Uterus (tissue), 4 donors: ENCODE results near the gene CWC27. TPM values are rescaled to one million over a fixed set of nuclear protein-coding genes. Genes with fewer than 3 reads are reported as not detected.

Source experiments
- DNase-seq, 2 donors: peaks; one replicate each; pipeline ENCODE4 v3.0.0-alpha.2; 2019 to 2020
- H3K27ac ChIP-seq, 2 donors: fragments of 200-600 bp; sonication (generic); 1 replicate in 1 of 2; 2 replicates in 1 of 2; pipeline ENCODE4 v1.5.1; 2016 to 2018
- H3K27me3 ChIP-seq, 2 donors: fragments of 200-600 bp; sonication (generic); one replicate each; pipeline ENCODE4 v1.5.1; 2018 to 2019; ENCODE audit warnings: control low read depth in 1 of 2
- H3K36me3 ChIP-seq, 2 donors: fragments of 200-600 bp; sonication (generic); one replicate each; pipeline ENCODE4 v1.5.1; 2019; ENCODE audit warnings: control low read depth in 1 of 2
- H3K4me1 ChIP-seq, 2 donors: fragments of 200-600 bp; sonication (generic); one replicate each; pipeline ENCODE4 v1.5.1; 2018 to 2019; ENCODE audit warnings: control low read depth in 1 of 2
- H3K4me3 ChIP-seq, 2 donors: fragments of 200-600 bp; sonication (generic); 1 replicate in 1 of 2; 2 replicates in 1 of 2; pipeline ENCODE4 v1.5.1; 2018 to 2019; ENCODE audit warnings: mild to moderate bottlenecking in 1 of 2
- H3K9me3 ChIP-seq, 2 donors: fragments of 200-600 bp; sonication (generic); one replicate each; pipeline ENCODE4 v1.5.1; 2019; ENCODE audit warnings: control low read depth in 1 of 2
- POLR2A ChIP-seq, 2 donors: fragments of 450-650 bp; IDR thresholded peaks; one replicate each; pipeline ENCODE4 v1.6.1; 2016; ENCODE audit warnings: antibody characterized with exemption in 2 of 2, mild to moderate bottlenecking in 1 of 2, moderate library complexity in 1 of 2
- intact Hi-C: fragments of 100-400 bp; cut with DNase I; formaldehyde crosslinking; loops from one replicate; pipeline ENCODE4 v1.15.1; 2023; ENCODE audit warnings: low total_unique reads
- total RNA-seq, 4 donors: library from RNA; depleted of rRNA in 3 of 4; stranded (reverse); fragments of >200 nt in 3 of 4; gene quantifications; one replicate each; pipeline versions ENCODE4 v1.1.0 to v1.2.4, GENCODE V29; 2014 to 2023
- TF ChIP-seq, protein P1 (sequence below), 4 experiments: fragments of 200-600 bp in 2 of 4; fragments of 450-650 bp in 2 of 4; sonication (generic) in 2 of 4; IDR thresholded peaks; one replicate each; pipeline ENCODE4 v1.5.1; 2016 to 2019; ENCODE audit warnings: antibody characterized with exemption in 4 of 4, mild to moderate bottlenecking in 2 of 4, moderate library complexity in 1 of 4
- donor health status: DM: yes; HTN: yes; CAD: no.

The CWC27 gene
- total RNA-seq, 4 donors from 2014 or later = 7.6 to 28.2 (median 24.2) TPM

DNA sequence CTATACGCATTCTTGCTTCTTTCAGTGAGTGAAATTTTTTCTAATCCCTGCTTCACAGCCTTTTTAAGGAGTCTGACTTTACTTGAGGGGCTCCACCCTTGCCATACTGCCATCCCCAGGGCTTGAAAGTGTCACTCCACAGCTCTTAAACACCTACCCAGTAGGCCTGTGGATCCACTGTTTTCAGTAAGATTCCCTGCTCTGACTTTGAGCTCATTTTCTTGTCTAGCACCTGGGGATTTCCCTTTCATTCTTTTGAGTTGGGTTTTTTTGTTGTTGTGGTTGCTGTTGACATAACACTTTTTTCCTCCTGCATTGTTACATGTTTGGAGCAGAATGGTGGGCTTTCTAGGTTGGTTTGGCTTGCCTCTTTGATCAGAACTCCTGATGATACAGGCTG lies 23.8 kb upstream of the CWC27 start:
- no peak overlapping the region for H3K4me3 ChIP-seq
- TF ChIP-seq, protein P1, sequence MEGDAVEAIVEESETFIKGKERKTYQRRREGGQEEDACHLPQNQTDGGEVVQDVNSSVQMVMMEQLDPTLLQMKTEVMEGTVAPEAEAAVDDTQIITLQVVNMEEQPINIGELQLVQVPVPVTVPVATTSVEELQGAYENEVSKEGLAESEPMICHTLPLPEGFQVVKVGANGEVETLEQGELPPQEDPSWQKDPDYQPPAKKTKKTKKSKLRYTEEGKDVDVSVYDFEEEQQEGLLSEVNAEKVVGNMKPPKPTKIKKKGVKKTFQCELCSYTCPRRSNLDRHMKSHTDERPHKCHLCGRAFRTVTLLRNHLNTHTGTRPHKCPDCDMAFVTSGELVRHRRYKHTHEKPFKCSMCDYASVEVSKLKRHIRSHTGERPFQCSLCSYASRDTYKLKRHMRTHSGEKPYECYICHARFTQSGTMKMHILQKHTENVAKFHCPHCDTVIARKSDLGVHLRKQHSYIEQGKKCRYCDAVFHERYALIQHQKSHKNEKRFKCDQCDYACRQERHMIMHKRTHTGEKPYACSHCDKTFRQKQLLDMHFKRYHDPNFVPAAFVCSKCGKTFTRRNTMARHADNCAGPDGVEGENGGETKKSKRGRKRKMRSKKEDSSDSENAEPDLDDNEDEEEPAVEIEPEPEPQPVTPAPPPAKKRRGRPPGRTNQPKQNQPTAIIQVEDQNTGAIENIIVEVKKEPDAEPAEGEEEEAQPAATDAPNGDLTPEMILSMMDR (IDR thresholded peaks at IDR 0.05) = no peak
- TF ChIP-seq POLR2A (IDR thresholded peaks at IDR 0.05) = no peak
- no peak for DNase-seq
- H3K36me3 ChIP-seq = no peaks in the 10 kb centered on the region
- no peaks in the 10 kb centered on the region for H3K4me1 ChIP-seq
- H3K27ac ChIP-seq = no peak overlapping the region
- intact Hi-C loops = no loop called here
- H3K9me3 ChIP-seq = no peaks in the 10 kb centered on the region
- H3K27me3 ChIP-seq = no peaks in the 10 kb centered on the region

DNA sequence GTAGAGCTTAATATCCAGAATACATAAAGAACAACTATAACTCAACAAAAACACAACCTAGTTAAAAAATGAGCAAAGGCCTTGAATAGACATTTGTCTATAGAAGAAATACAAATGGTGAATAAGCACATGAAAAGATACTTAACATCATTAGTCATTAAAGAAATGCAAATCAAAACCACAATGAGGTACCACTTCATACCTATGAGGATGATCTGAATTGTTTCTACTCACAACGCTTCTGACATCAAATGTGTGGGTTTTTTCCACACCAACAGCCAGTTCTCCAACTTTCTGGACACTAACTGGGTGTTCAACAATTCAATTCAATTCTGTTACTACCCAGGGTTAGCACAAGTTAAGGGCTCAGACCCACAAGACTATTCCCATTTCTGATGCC lies 22.3 kb upstream of the CWC27 start:
- intact Hi-C loops = no loop called here
- H3K4me3 ChIP-seq = no peak overlapping the region
- no peak for TF ChIP-seq POLR2A (IDR thresholded peaks at IDR 0.05)
- TF ChIP-seq, protein P1 (IDR thresholded peaks at IDR 0.05) = no peak
- H3K9me3 ChIP-seq = no peaks in the 10 kb centered on the region
- H3K27ac ChIP-seq = no peak overlapping the region
- H3K4me1 ChIP-seq = no peaks in the 10 kb centered on the region
- no peaks in the 10 kb centered on the region for H3K27me3 ChIP-seq
- no peaks in the 10 kb centered on the region for H3K36me3 ChIP-seq
- DNase-seq = no peak

DNA sequence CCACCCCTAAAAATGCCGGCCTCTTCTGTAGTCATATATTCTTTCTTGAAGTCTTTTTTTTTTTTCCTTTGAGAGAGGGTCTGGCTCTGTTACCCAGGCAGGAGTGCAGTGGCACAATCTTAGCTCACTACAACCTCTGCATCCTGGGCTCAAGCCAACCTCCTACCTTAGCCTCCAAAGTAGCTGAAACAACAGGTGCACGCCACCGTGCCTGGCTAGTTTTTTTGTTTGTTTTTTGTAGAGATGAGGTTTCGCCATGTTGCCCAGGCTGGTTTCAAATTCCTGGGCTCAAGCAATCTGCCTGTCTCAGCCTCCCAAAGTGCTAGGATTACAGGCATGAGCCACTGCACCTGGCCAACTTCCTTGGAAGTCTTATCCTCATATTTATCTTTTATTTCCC lies 19.3 kb upstream of the CWC27 start:
- no peak for DNase-seq
- no peak overlapping the region for H3K4me3 ChIP-seq
- no peaks in the 10 kb centered on the region for H3K9me3 ChIP-seq
- no peaks in the 10 kb centered on the region for H3K36me3 ChIP-seq
- no peaks in the 10 kb centered on the region for H3K4me1 ChIP-seq
- H3K27ac ChIP-seq = no peak overlapping the region
- intact Hi-C loops = no loop called here
- H3K27me3 ChIP-seq = no peaks in the 10 kb centered on the region
- TF ChIP-seq, protein P1 (IDR thresholded peaks at IDR 0.05) = no peak
- no peak for TF ChIP-seq POLR2A (IDR thresholded peaks at IDR 0.05)

DNA sequence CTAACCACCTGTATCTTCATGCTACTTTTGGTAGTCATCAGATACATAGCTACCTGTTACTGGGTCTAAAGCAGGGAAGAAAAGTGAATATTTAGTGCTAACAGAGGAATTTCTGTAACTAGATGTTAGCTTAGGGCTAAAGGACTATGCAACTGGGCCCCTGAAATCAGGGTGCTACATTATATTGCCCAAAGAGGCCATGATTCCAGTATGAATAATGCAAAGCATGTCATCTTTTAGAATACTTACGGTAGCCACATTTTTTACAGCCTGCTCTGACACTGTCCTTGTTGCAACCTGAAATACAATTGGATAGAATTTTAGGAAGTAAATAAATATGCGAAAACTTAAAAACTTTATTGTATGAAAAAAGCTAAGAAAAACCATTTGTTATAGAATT lies 14.7 kb upstream of the CWC27 start:
- Histone ChIP-seq H3K9me3 (no peaks in the 10 kb centered on the region), H3K4me3 (no peak overlapping the region), H3K27ac (no peak overlapping the region), H3K4me1 (no peaks in the 10 kb centered on the region), H3K27me3 (no peaks in the 10 kb centered on the region), H3K36me3 (no peaks in the 10 kb centered on the region)
- no peak for DNase-seq
- intact Hi-C loops = no loop called here
- TF ChIP-seq, protein P1 (IDR thresholded peaks at IDR 0.05) = no peak
- no peak for TF ChIP-seq POLR2A (IDR thresholded peaks at IDR 0.05)

DNA sequence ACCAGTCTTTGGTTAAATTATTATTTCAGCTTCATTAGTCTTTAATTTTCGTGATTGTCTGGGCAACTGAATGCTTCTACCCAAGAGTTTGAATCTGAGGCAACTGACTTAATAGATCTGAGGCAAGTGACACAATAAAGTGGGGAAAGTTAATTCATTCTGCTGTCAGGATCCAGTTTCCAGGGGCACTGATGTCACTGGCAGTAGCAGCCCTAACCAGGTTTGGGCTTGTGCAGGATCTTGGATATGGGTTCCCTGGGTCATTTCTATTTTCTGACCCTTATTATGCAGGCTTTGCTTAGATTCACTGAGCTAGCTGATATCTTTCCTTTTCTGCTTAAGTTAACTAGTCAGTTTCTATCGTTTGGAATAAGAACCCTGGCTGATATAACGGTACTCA lies 9.8 kb upstream of the CWC27 start:
- no peaks in the 10 kb centered on the region for H3K9me3 ChIP-seq
- H3K4me3 ChIP-seq = no peak overlapping the region
- H3K27me3 ChIP-seq = no peaks in the 10 kb centered on the region
- no peak overlapping the region for H3K27ac ChIP-seq
- H3K4me1 ChIP-seq = no peaks in the 10 kb centered on the region
- H3K36me3 ChIP-seq = no peaks in the 10 kb centered on the region
- intact Hi-C loops = no loop called here
- DNase-seq = no peak
- TF ChIP-seq, protein P1 (IDR thresholded peaks at IDR 0.05) = no peak
- TF ChIP-seq POLR2A (IDR thresholded peaks at IDR 0.05) = no peak
